ENCODE results near the gene MAPKAPK2.
A peak's percentile ranks its signal among the peaks of the same experiment; 100 is the strongest.

Gene MAPKAPK2

DNA sequence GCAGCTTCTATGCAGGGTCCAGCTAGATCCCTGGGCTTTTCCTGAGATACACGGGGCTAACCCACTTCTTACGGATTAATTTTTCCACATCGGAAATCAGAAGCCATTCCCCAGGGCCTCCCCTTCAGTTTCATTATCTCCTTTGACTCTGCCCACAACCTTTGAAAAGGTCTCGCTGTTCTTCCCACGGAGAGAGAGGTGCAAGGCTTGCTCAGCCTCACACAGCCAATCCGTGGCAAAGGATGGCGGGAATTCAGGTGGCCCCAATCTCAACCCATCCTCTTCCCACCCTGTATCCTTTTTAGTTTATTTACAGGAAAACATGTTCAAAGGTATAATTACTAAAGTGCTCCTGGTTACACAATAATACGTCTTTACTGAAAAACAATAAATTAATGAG is 702 bp upstream of the MAPKAPK2 start:
- DNase-seq = peak in 1 of 14 donors; percentile 14

DNA sequence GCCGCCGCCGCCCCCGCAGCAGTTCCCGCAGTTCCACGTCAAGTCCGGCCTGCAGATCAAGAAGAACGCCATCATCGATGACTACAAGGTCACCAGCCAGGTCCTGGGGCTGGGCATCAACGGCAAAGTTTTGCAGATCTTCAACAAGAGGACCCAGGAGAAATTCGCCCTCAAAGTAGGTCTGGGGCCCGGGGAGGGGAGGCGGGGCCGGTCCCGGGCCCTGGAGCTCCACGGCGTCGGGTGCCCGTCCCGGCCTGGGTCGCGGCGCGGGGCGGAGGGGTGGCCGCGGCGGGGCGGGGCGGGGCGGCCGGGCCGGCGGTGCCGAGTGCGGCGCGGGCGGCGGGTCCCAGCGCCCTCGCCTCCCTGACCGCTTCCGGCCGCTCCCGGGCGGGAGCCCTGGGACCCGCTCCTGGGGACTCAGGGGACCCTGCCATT is 646 bp downstream of the MAPKAPK2 start:
- DNase-seq = peak in 5 of 14 donors; percentile 14 to 71 (median 50)

DNA sequence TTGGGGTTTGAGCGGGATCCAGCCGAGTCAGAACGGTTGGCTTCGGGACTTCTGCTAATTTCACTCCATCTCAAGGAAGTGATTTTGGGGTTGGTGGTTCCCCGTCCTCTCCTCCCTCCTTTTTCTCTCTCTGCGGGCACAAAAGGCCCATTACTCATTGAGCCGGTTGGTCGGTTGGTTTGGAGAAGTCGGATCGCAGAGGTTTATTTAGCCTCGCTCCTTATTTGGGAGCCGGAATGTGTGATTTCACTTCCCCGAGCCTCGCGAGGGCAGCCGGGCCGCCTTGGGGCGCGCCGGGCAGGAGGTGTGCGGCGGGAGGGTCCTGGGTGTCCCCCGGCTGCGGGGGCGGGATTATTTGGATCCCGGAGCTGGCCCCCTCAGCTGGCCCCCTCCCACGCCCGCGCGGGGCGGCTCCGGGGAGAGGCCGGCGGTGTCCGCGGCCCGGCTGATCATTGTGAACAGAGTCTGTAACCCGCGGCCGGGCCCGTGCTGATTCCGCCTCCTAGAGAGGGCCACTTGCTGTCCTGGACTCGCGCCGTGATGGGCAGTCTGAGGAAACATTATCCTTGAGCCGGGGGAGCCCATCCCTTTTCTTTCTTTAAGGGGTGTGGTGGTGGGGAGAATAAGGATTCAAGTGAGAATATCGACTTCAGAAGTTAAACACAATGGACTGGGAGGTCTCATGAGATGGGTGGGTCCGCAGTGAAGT is 1.2 kb downstream of the MAPKAPK2 start:
- peak in 8 of 14 donors; percentile 24 to 66 (median 52) for DNase-seq

DNA sequence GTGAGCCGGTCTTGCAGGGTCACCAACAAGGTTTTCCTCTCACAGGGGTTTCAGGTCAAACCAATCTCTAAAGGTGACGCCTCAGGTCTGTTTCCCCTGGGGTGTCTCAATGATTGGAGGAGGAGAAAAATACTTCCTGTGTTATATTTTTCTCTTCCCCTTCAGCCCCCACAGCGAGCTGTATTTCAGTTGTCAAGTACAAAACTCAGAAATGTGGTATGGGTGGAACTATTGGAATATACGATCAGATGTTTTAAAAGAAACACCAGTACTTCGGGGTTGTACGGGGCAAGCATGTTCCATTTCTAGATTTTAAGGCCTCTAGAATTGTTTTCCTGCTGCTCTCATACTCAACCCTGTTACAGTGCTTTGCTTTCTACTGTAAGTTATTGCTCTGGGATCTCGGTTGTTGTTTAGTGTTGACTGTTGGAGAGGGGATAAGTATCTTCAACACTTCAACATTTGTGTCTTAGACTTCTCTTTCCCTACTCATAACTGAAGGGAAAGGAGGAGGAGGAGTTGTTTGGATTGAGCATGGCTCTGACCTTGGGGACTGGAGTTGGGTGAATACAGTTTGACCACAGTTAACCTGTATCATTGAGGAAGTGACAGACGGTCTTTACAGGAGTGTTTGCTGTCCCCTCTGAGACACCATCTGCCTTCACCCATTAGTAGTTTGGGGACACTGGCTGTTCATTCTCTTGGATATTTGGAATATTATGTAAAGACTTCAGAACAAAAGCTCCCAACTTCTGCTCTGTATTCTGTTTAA is 2.0 kb downstream of the MAPKAPK2 start:
- DNase-seq = no peak

DNA sequence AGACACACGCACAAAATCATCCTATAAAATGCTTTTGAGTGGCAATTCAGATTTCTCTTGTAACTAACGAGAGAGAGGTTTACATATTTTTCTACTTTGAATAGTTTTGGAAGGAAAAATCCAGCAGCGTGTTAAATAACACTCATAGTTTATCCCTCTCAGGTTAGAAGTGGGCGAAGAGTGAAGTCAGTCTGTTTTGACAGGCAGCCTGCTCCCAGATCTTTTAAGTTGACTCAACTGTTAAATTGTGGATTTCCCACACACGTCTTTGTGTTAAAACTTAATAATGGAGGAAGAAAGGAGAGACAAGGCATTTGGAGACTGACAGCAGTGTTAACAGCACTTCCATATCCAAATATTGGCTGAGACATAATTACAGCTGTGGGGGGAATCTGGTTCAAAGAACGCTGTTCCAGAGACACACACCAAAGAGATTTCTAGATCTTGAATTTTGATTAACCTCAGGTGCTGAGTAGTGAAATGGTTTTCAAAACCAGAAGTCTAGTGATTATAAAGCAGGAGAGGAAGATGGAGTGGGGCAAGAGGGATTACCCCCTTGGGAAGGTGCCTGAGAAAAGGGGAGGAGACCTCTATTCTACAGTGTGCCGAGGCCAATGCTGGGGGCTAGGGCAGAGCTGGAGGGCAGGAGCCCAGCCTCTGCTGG is 2.7 kb downstream of the MAPKAPK2 start:
- no peak for DNase-seq

DNA sequence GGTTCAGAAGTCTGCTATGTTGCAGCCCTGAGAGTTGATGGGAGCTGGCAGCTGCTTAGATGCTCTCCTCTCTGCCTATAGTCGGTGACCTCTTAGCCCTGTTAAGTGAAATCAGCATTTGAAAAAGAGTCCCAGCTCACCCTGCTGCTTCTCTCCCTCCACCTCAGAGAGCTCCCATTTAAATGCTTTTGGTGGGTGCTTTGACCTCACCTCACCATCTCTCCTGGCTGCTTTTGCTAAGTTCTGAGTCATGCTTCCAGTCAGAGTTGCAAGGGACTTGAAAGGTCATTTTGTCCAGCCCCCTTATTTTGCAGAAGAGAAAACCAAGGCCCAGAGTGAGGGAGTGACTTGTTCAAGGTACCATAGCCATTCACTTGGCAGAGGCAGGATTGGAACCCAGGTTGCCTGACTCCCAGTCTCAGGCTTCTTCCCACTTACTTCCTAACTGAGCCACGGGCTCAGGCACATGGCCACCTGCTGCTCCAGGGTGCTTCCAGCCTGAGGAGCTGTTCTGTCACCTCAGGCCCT is 3.3 kb downstream of the MAPKAPK2 start:
- DNase-seq = peak in 1 of 14 donors; percentile 35

DNA sequence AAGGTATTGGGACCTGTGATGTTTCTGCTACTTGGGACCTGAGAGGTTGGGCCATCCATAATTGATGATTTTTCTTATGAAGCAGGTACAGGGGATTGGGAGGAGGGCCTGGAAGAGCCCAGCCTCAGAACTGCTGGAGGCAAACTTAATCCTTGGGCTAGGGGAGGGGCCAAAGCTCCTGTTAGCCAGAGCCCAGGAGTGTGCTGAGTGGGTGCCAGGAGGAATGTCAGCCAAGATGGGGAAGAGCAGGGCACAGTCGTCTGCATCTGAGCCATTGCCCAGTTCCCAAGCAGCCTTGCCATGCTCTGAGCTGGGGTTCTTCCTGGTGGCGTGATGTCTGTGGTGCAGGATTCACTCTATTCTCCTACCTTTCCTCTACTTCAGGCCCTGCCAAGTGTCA is 5.8 kb downstream of the MAPKAPK2 start:
- peak in 8 of 14 donors; percentile 18 to 69 (median 55) for DNase-seq

DNA sequence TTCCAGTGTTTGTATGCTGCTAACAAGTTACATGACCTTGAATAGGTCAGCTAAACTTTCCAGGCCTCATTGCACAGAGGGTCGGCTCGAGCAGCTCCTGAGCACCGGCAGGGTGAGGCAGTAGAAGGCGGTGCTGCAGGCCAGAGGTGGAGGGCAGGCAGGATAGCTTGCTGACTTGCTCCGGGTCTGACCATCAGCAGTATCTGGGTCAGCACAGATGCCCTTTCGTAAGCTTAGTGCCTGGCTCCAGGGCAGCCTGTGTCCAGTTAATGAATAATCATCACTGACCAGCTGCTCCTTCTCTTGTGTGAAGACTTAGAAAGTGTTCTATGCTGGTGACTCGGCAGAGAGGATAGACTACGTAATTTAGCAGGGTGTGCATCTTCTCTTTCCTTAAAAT is 6.9 kb downstream of the MAPKAPK2 start:
- DNase-seq = peak in 1 of 14 donors; percentile 46

DNA sequence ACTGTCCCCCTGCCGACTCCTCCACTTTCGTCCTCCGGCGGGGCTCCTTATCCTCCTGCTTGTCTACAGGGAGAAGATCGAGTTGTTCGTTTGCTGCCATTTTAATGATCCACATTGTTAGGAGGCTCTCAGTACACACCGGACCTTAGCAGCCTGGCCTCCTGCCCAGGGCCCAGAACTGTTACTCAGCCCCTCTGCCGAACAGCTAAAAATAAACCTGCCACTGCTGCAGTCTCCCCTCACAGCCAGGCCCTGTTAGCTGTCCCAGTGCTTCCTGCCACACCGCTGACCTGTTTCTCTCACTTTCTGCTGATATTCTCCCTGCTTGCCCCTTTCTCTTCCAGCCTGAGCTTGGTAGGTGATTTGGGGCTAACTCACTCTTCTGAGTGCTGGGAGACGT is 8.3 kb downstream of the MAPKAPK2 start:
- DNase-seq = peak in 6 of 14 donors; percentile 18 to 78 (median 38)

DNA sequence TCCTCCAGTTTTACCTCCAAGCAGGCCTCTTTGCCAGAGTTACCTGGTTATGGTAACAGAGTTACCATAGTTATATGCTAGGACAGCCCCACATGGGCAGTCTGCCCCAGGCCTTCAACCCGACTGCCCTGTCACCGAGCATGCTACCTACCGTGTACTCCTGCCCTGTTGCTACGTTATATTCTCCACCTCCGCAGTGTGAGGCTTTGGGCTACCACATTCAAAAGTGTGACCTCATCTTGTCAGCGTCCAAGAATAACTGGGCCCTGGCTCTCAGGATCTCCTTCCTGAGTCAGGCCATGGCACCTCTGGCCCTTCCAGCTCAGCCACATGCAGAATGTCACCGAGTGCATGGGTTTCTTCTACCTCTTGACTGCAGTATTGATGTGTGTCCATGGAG is 8.9 kb downstream of the MAPKAPK2 start:
- peak in 2 of 14 donors; percentile 42 to 49 for DNase-seq

DNA sequence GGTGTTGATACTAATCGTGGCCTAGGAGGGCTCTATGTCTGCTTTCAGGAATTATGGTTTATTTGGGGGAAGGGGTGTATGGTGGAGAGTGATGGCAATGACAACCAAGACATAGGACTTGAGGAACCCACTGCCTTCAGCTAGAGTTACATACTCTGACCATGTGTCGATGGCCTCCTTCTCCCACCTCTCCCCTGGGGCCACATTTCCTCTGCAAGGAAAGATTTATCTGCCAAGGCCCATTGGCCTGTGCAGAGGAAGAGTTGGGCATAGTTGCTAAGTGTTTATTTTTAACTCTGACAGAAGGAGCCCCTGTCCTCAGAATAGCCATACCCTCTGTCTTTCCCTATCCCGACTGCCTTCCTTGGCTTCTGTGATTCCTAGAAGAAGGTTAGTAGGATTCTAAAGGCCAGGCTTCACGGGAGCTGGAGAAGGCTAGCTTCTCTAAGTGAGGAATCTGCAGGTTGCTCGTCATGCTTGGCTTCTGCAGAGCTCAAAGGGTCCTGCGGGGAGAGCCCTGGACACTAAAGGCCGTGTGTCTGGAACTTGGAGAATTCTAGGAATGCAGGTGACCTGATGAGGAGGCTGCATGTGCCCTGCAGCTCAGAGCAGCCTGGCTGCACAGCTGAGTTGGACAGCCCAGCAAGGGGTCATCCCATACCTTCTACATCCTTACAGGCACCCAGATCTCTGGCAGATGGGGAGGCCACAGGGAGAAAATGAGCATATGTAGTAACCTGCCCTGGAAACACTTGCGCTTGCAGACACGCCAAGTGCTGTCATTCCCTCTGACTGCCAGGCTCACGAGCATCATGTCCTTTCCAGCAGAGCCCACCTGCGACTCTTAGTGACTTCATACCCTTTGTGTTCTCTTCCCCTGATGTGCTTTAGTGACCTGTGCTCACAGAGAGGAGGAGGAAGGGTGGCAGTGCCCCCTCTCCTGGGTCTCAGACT is 9.7 kb downstream of the MAPKAPK2 start:
- DNase-seq = peak in 1 of 14 donors; percentile 74

DNA sequence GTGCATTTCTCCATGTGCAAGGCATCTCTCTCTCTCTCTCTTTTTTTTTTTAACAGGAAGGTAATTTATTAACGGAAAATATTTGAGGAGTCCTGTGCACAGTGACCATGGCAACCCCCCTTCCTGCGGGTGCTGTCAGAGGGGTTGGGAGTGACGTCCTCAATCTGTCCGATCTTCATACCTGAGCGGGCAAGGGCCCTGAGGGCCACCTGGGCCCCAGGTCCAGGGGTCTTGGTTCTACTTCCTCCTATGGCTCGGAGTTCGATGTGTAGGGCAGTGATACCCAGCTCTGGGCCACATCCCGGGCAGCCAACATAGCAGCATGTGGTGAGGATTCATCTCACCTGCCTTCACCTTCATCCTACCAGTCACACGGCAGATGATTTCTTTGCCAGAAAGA is 11.0 kb downstream of the MAPKAPK2 start:
- DNase-seq = no peak

DNA sequence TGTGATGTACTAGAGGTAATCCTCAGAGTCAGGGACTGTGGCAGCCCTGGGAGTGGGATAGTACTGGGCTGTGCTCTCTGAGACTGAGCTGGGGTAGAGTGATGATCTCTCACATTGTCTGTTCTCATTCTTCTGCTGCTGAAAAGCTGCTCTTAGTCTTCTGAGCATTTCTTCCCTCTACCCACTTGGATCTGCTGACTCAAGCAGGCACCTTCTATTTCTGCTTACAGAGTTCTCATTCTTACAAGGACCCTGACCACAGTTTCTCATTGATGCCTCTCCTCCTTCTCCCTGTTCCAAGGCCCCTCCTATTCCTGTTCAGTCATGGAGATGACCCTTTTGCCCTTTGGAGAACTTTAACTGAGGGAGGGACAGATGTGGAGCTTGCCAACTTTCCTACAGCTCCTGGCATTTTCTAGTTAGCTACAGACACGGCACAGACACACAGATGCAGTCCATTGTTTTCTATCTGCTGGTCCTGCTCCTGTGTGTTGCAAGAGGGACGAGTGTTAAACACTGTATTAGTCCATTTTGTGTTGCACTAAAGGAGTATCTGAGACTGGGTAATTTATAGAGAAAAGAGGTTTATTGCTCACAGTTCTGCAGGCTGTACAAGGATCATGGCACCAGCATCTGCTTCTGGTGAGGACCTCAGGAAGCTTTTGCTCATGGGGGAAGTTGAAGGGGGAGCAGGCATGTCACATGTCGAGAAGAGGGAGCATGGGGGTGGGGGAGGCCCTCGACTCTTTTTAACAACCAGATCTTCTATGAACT is 12.3 kb downstream of the MAPKAPK2 start:
- no peak for DNase-seq

DNA sequence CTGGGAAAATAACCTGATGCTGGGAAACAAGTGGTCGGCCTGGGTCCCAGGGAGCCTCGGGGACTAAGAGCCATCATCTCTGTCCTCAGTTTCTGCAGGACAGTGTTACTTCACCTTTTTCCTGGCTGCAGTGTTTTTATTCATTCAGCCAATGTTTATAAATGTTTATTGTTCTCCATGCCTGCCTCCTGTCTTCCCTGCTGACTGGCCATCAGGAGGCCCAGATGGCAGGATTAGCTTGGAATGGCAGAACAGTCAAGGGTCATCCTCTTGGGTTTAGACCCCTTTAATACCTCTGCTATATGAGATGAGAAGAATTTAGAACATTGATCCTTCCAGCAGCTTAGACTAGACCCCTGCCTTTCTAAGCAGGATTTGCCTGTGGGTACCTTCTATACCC is 13.3 kb downstream of the MAPKAPK2 start:
- peak in 1 of 14 donors; percentile 80 for DNase-seq

DNA sequence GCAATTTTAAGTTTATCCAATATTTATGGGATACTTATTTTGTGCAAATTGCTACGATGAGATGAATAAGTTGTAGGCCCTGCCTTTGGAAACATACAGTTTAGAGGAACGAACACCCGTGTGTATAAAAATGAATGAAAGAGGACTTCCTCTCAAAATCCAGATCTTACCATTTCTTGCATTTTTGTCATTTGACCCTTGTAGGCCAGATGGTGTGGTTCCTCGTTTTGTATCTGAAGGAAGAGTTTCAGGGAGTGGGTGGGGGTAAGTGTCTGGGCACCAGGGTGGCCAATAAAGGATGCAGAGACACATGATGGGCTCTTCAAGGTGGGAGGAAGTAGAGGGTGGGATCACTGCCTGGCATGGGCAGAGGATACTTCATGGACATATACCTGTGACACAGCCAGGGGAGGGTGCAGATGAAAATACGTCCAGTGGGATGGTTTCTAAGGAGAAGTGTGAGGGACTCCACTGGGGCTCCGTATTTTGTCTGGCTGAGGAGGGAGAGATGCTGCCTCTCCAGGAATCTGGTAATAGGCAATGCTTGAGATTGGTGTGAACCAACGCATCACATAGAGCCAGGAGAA is 14.4 kb downstream of the MAPKAPK2 start:
- DNase-seq = no peak

DNA sequence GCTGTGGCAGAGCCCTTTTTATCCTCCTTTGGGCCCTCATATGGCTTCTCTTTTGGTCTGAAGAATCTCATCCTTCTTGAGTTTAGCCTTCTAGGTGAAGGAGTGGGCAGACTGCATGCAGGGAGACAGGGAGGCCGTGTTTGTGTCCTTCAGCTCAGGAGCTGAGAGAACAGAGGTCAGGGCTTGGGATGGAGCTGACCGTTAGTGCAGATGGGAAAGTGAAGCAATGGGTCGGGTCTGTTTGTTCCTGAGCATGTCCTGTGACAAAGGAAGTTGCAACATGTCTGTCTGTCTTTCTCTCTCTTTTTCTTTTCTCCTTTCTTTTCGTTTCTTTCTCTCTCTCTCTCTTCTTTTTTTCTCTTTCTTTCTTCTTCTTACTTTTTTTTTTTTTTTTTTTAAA is 14.9 kb downstream of the MAPKAPK2 start:
- DNase-seq = no peak

DNA sequence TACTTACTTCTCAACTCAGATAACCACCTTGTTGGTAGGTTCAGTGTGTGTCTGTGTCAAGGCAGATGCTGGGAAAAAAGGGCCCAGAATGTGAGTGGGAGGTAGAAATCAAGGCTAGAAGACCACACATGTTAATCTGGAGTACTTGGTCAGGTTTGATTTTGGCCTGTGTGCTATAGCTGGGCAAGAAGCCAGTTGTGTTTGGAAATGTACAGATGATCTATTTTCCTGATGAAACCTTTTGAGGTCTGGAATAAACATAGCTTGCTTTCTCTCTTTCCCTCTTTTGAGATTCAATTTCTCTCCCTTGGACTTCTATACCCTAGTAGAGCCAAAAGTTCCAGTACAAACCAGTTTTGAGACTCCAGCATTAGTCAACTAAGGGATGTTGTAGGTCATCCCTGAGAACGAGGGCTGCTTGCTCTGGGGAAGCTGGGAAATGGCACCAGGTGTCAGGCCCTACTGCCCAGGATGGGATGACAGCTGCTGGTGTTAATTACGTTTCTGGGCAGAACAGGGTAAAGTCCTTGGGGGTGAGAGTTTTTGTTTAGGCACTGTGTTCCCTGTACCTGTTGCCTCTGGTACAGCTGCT is 15.8 kb downstream of the MAPKAPK2 start:
- peak in 1 of 14 donors; percentile 59 for DNase-seq

DNA sequence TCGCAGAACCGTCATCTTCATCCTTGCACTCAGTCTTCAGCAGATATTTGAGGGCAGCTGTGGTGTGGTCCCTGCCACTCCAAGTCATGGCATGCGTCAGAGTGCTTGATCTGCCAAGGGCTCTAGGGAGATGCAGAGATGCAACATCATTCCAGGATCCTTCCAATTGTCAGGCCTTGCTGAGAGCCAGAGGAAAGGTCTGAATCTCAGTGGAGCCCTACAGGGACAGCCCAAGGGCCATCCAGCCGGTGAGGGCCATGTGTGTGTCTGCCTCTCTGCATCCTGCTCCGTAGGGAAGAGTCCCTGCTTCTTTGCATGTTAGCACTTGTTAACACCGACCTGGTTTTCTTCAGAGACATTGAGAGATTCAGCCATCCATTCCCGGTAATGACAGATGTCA is 17.6 kb downstream of the MAPKAPK2 start:
- DNase-seq = no peak

DNA sequence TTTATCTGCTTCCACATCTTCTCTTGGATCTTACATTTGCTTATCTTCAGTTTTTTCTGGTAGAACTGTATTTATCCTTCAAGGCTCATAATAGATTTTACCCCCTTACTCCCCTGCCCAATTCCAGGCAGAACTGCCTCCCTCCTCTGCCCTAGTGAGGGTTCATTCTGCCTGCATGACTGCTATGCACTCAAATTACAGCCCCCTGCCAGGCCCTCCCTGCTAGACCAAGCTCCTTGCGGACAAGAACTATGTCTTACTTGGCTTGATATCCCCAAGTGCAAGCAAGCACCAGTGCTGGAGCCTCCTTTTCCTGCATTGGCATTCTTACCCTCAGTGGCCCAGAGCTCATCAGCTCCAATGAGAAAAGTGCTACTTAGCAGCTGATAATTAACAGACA is 18.1 kb downstream of the MAPKAPK2 start:
- no peak for DNase-seq

DNA sequence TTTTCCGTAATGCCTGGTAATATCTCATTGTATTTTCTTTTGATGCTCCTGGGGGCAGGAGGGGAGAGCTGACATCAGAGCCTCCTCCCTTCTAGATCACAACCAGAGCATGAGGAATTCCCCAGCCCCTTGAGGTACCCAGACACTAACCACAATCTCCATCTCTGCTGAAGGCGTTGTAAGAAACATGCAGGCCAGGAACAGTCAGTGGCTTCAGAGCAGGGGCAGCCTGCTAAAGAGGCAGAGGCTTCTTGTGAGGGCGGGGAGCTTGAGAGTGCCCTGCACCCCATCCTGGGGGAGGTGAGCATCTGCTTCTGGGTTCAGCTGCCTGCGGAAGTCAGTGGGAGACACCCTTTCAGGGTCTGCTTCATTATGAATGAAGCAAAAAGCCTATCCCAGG is 19.0 kb downstream of the MAPKAPK2 start:
- DNase-seq = no peak

Data from C1 segment of cervical spinal cord (tissue), 14 donors.